DOHH2 (cell line): ENCODE measurements around the gene ACSF3.
"Not testable (repeated sequence)": the region's sequence is repeated elsewhere in the genome, so short reads cannot be mapped to it uniquely, and the experiment has no call there.

Experiments used
- H3F3A ChIP-seq: fragments of 200-600 bp; sonication (generic), shearing (Covaris generic); 2 replicates; pipeline ENCODE4 v1.6.0; 2016; ENCODE audit warnings: antibody characterized with exemption, mild to moderate bottlenecking; ENCODE audit not compliant: control insufficient read depth, insufficient read depth
- H3K27ac ChIP-seq: fragments of 200-600 bp; sonication (generic); 2 replicates; pipeline ENCODE4 v1.5.1; 2014; ENCODE audit warnings: low read depth, mild to moderate bottlenecking, low read length, moderate library complexity
- H3K27me3 ChIP-seq: fragments of 200-600 bp; sonication (generic); 2 replicates; pipeline ENCODE4 v1.6.1; 2014; ENCODE audit warnings: mild to moderate bottlenecking, low read length, mixed read lengths; ENCODE audit not compliant: control insufficient read depth
- H3K36me3 ChIP-seq: fragments of 200-600 bp; sonication (generic); 2 replicates; pipeline ENCODE4 v1.6.1; 2014; ENCODE audit warnings: mild to moderate bottlenecking, low read length, moderate library complexity, mixed read lengths; ENCODE audit not compliant: control insufficient read depth
- H3K4me1 ChIP-seq: fragments of 200-600 bp; sonication (generic); 2 replicates; pipeline ENCODE4 v1.6.1; 2014; ENCODE audit warnings: mild to moderate bottlenecking, low read length, mixed read lengths; ENCODE audit not compliant: control insufficient read depth
- H3K4me2 ChIP-seq: fragments of 200-600 bp; sonication (generic); 2 replicates; pipeline ENCODE4 v1.6.0; 2014; ENCODE audit warnings: mild to moderate bottlenecking, low read length, moderate library complexity
- H3K4me3 ChIP-seq: fragments of 200-600 bp; sonication (generic); 2 replicates; pipeline ENCODE4 v1.5.1; 2014; ENCODE audit warnings: mild to moderate bottlenecking, low read length, mixed read lengths
- H3K79me2 ChIP-seq: fragments of 200-600 bp; sonication (generic); 2 replicates; pipeline ENCODE4 v1.6.1; 2014; ENCODE audit warnings: mild to moderate bottlenecking, low read length, mixed read lengths; ENCODE audit not compliant: control insufficient read depth
- H3K9me2 ChIP-seq: fragments of 200-600 bp; sonication (generic); replicated peaks from 2 replicates; pipeline ENCODE4 v1.6.1; 2014; ENCODE audit warnings: mild to moderate bottlenecking, low read length, mixed read lengths; ENCODE audit not compliant: control insufficient read depth
- H3K9me3 ChIP-seq: fragments of 200-600 bp; sonication (generic); 2 replicates; pipeline ENCODE4 v1.6.1; 2014; ENCODE audit warnings: antibody characterized with exemption, low read length, mixed read lengths; ENCODE audit not compliant: control insufficient read depth, insufficient read depth
- H4K20me1 ChIP-seq: fragments of 200-600 bp; sonication (generic); 2 replicates; pipeline ENCODE4 v1.6.0; 2014; ENCODE audit warnings: low read depth, mild to moderate bottlenecking, antibody characterized with exemption, low read length, moderate library complexity; ENCODE audit not compliant: control insufficient read depth, insufficient read depth
- CTCF ChIP-seq: fragments of 200-600 bp; sonication (generic); IDR thresholded peaks from one replicate; pipeline ENCODE4 v1.5.1; 2014; ENCODE audit warnings: antibody characterized with exemption, mild to moderate bottlenecking, low read depth, low read length; ENCODE audit not compliant: poor library complexity, severe bottlenecking
- EZH2phosphoT487 ChIP-seq: fragments of 200-600 bp; sonication (generic); IDR thresholded peaks from 2 replicates; pipeline ENCODE4 v1.6.1; 2017; ENCODE audit warnings: borderline replicate concordance, mild to moderate bottlenecking, antibody characterized with exemption, low read length, moderate library complexity, mixed read lengths

ACSF3 gene

GRCh38 chr16:89071686-89072547 lies 21.7 kb upstream of the ACSF3 start:
- H3K36me3 ChIP-seq: no peaks in the 10 kb centered on the region
- H3K4me2 ChIP-seq: no peak overlapping the region
- no peaks in the 10 kb centered on the region for H3K9me2 ChIP-seq
- TF ChIP-seq CTCF (no peak), EZH2phosphoT487 (no peak)
- H3K4me1 ChIP-seq: peaks cover 16% of the 10 kb centered on the region
- no peak overlapping the region for H3K27ac ChIP-seq
- H3F3A ChIP-seq: peaks cover 14% of the 10 kb centered on the region
- no peaks in the 10 kb centered on the region for H3K27me3 ChIP-seq
- H4K20me1 ChIP-seq: no peaks in the 10 kb centered on the region
- H3K79me2 ChIP-seq: no peaks in the 10 kb centered on the region
- H3K9me3 ChIP-seq: peaks cover 36% of the 10 kb centered on the region
- no peak overlapping the region for H3K4me3 ChIP-seq

- H3K9me3 ChIP-seq: peaks cover 40% of the 10 kb centered on the region
- H3K4me2 ChIP-seq: no peak overlapping the region
- no peaks in the 10 kb centered on the region for H3K9me2 ChIP-seq
- TF ChIP-seq EZH2phosphoT487 (no peak), CTCF (no peak)
- no peaks in the 10 kb centered on the region for H3K27me3 ChIP-seq
- peaks cover 9% of the 10 kb centered on the region for H3K4me1 ChIP-seq
- H3K36me3 ChIP-seq: no peaks in the 10 kb centered on the region
- H3K79me2 ChIP-seq: no peaks in the 10 kb centered on the region
- peaks cover 14% of the 10 kb centered on the region for H3F3A ChIP-seq
- no peak overlapping the region for H3K4me3 ChIP-seq
- no peaks in the 10 kb centered on the region for H4K20me1 ChIP-seq
- H3K27ac ChIP-seq: no peak overlapping the region
These were observed 21.0 kb upstream of the ACSF3 start for GRCh38 chr16:89072548-89073130.

GRCh38 chr16:89073346-89074071 lies 20.1 kb upstream of the ACSF3 start:
- Histone ChIP-seq H3K4me1 (peaks cover under 1% of the 10 kb centered on the region), H3K79me2 (no peaks in the 10 kb centered on the region), H4K20me1 (no peaks in the 10 kb centered on the region), H3K27ac (no peak overlapping the region), H3K9me3 (peaks cover 40% of the 10 kb centered on the region), H3F3A (peaks cover 14% of the 10 kb centered on the region), H3K27me3 (no peaks in the 10 kb centered on the region), H3K36me3 (no peaks in the 10 kb centered on the region), H3K4me3 (no peak overlapping the region), H3K9me2 (no peaks in the 10 kb centered on the region), H3K4me2 (no peak overlapping the region)
- TF ChIP-seq CTCF (no peak), EZH2phosphoT487 (no peak)

- H3K27me3 ChIP-seq, H3K4me2 ChIP-seq, H3K79me2 ChIP-seq, H4K20me1 ChIP-seq, H3K36me3 ChIP-seq, H3K4me3 ChIP-seq, H3K4me1 ChIP-seq, H3K27ac ChIP-seq, H3K9me2 ChIP-seq: not testable (repeated sequence)
- peaks cover 40% of the 10 kb centered on the region for H3K9me3 ChIP-seq
- H3F3A ChIP-seq: peaks cover 14% of the 10 kb centered on the region
These were observed 19.5 kb upstream of the ACSF3 start for GRCh38 chr16:89074072-89074674.
